Fibroblast of skin of left quadriceps (primary cell): ENCODE results near the gene ADAM8.

ENCODE experiments used
- DNase-seq, 2 experiments: peaks; one replicate each; pipeline ENCODE4 v3.0.0-alpha.2; 2013; ENCODE audit warnings: low read depth in 2 of 2

ADAM8 gene

DNA sequence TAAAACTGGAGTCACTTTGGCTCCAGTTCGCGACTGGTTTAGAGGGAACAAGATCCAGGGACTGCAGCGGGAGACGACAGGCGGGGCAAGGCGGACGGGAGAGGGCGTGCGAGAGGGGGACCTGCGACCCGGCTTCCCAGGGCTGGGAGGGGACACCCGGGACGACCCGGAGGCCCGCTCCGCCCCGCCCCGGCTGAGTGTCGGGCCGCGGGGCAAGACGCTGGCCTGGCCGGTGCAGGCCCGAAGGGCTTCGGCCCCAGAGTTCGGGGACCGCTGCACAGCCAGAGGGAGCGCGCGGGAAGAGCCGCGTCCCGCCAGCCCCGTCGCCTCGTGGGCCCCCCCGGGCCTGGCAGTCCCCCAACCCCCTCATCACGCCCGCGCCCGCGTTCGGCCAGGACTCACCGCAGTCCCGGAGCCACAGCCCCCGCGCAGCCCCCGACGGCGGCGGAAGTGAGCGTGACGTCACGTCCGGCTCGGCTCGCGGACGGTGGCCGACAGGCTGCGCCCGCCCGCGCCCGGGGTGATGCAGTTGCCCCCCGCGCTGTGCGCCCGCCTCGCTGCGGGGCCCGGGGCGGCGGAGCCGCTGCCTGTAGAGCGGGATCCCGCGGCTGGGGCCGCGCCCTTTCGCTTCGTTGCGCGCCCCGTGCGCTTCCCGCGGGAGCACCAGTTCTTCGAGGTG, 31.9 kb upstream of the ADAM8 start, which contains the start of the genes TUBGCP2 and ZNF511:
Gene TUBGCP2, minus strand, starts transcription at position 452 of the 679 bp plus-strand sequence. CDS start 5,931 bp downstream, outside the sequence.
Gene ZNF511, plus strand, starts transcription at position 494 of the 679 bp plus-strand sequence. Its CDS starts 30 bp downstream, at position 524.
- DNase-seq = peak; percentile 60 to 62

DNA sequence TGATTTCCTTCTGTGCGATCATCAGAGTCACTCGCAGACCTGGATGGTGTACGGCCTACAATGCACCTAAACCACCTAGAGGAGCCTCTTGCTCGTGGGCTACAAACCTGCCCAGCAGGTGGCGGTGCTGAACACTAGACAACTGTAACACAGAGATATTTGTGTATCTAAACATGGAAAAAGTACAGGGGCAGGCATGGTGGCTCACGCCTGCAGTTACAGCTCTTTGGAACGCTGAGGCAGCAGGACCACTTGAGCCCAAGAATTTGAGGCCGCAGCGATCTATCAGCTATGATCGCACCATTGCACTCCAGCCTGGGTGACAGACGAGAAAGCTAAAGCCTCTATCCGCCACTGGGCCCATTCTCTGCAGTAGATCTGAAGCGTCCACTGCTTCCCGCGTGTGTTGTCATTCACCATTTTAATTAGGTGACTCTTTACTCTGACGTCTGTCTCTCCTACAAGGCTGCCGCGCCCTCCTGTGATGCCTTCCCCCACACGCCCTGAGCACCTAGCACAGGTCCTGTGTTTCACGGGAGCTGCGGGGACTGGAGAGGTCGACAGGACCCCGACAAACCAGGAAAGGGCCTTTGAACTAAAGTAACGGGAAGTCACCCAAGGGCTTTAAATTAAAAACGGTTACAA, 31.2 kb upstream of the ADAM8 start:
- DNase-seq = no peak

DNA sequence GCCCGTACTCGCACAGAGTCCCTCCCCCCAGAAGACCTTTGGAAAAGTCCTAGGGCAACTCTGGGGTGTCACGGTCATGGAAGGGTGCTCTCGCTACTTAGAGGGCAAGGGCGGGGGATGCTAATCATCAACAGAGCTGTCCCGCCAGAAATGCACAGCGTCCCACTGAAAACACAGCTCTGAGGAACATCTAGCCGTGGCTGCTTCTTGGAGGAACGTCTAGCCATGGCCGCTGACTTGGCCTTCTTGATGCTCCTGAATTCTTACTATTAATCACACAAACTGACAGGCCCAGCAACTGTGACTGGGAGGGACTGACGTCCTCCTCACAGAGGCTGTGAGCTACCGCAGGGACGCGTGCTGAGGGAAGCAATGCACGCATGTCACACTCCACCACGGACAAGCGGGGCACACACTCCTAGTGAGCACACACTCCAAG, 30.3 kb upstream of the ADAM8 start:
- no peak for DNase-seq

DNA sequence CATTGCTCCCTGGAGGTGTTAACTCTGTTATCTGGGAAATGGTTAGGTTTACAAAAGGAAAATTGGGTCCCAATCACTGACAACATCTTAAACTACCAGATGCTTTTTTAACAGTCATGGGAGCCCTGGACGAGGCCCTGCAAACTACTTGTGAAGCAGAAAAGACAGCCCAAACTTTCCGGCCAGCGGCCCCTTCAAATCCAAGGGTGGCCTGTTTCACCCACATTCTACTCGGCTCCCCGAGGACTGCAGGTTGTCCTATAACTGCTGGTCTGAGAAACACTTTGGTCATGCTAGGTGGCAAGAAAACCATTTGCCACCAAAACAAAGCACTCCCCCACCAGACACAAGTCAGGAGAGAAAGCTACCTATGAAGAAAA, 29.4 kb upstream of the ADAM8 start:
- no peak for DNase-seq

DNA sequence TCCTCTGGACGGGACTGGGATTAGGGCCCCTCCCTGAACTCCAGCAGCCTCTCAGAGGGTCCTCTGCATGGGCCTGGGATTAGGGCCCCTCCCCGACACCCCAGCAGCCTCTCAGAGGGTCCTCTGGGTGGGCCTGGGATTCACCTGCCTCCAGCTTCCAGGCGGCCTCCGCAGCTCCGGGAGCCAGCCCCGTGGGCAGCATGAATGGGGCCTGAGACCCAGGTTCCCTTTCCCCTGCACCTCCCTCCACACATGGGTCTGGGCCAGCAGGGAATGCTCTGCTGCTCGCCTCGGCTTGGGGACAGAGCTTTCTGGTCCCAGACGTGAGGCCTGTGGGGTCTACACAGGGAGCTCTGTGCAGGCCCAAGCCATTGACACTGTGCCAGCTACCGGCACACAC, 26.5 kb upstream of the ADAM8 start:
- no peak for DNase-seq

DNA sequence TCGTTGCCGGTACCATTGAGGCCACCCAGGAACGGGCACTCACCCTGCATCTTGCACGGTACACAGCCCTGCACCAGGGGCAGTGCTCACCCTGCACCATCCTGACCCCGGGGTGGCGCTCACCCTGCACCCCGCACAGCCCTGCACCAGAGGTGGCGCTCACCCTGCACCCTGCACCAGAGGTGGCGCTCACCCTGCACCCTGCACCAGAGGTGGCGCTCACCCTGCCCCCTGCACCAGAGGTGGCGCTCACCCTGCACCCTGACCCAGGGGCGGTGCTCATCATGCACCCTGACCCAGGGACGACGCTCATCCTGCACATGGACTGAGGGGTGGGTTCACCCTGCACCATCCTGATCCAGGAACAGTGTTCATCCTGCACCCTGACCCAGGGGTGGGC, 25.6 kb upstream of the ADAM8 start:
- no peak for DNase-seq

DNA sequence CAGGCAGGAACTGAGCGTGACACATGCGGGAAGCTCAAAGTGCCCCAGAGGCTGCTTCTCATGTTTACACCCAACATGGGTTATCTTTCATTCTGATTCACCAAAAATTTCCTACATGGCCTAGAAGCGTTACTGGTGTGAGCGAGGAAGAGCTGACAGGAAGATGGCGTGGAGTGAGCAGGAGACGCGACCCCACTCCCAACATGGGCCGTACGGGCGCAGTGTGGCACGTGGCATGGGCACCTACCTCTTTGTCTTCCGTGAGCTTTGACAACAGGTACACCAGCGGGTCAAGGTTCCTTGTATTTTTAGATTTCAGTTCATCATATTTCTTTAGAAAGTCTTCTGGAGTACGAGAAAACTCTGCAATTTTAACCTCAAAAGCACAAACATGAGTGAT, 23.1 kb upstream of the ADAM8 start:
- no peak for DNase-seq

DNA sequence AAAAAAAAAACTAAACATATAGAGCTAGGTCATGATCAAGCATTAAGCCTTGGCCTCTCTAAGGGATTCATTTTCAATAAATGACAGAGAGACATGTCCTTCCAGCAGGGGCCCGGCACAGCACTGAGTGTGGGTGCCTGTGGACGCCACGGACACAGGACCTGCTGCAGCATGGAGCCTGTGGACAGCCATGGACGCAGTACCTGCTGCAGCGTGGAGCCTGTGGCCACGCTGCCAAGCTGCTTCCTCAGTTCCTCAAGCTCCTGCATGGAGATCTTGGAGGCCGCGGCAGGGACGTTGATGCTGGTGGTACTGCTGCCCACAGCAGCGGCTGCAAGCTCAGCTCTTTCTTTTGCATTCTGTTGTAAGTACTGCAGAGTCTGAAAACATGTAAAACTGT, 22.6 kb upstream of the ADAM8 start:
- DNase-seq = no peak

DNA sequence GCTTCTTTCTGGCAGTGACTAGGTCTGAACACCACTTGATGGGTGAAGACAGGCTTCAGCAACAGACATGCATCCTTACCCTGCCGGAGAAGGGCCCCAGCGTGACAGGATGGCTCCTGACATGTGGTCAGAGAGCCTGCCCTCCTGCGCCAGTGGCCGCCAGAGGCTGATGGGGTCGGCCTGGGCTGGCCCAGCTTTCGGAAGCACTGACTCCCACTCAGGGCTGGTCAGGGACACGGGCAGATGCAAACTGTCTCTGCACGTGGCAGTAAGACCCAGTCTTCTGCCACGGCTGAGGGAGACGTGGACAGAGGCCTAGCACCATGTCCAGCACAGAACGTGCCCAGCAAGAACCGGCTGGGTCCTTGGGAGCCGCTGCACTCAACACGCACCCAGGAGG, 21.8 kb upstream of the ADAM8 start:
- no peak for DNase-seq

DNA sequence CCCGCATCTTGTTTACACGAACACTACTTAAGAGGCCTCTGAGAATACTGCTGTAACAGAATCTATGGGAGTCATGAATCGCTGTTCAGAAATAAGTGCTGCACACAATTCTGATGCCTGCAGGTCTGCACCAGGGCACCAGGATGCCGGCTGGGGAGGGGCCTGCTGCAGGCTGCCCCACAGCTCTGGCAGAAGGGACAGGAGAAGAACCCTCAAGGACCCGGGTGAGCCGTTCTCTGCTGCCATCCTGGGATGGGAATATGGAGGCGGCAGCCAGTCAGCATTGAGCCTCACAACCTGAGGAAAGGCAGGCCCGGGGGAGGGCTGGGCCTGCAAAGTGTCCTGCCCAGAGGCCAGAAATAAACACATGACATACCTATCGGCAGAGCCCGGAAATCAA, 20.8 kb upstream of the ADAM8 start:
- no peak for DNase-seq

DNA sequence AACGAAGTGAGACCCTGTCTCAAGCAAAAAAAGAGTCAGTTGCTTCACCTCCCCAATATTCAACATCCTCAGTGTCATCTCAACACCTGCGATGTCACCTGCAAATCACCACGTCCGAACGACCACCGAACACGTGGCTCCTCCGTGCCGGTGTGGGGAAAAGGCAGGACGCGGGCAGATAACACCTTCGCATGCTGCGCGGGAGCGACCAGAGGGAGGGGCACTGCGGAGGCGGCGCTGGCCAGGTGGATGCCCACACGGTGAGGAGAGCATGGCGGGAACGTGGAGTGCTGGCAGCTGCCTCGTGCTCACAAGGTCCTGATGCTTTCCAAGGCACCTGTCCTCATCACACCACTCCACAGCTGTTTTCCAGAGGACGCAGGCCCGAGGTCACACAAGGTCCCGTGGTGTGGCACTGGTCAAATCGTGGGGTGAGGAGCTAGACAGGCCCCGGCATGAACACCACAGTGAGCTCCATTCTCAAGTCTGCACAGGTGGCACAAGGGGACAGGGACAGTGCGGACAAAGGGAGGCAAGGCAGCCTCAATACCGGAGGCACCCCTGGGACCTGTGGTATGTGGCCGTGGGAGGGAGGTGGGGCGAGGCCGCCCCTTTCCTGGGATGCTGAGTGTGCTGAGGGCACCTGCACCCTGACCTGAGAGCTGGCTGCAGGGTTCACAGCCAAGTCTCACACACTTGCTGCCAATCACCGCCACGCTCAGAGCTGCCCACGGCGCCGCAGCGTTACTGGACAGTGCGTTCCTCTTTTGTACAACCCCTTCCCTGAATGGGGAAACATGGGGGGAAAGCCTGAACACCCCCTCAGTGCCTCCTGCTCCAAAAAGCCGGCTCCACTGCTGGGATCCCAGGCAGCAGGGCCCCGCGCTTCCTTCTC, 19.0 kb upstream of the ADAM8 start:
- no peak for DNase-seq

DNA sequence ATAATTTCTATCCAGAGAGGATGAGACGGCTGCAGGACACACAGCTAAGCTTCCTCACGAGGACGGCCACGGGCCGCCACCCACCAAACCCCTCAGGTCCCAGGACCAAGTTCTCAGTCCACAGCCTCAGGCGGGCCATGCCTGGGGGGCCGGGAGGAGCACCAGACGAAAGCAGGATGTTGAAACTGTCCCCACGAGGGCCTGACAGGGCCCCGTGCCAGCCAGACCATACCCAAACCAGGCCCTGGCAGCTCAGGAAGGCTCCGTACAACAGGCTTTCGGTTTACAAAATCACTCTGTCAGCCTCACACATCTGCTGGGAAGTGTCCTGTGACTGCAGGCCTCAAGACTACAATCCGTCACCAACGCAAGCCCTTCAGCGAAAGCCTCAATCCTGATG, 17.5 kb upstream of the ADAM8 start:
- no peak for DNase-seq

DNA sequence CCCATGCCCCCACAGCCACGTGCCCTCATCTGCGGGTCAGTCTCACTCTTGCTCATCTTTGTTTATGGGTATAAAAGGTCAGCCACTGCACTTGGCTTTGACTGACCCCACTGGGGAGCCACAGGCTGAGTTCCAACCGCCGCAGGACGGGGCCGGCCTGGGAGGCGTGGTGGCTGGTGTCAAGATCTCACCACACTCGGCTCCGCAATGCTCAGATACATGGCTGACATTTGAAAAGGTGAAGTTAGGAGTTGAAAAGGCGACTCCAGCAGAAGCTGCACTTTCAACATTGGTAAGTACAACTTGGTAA, 17.1 kb upstream of the ADAM8 start:
- DNase-seq = no peak

DNA sequence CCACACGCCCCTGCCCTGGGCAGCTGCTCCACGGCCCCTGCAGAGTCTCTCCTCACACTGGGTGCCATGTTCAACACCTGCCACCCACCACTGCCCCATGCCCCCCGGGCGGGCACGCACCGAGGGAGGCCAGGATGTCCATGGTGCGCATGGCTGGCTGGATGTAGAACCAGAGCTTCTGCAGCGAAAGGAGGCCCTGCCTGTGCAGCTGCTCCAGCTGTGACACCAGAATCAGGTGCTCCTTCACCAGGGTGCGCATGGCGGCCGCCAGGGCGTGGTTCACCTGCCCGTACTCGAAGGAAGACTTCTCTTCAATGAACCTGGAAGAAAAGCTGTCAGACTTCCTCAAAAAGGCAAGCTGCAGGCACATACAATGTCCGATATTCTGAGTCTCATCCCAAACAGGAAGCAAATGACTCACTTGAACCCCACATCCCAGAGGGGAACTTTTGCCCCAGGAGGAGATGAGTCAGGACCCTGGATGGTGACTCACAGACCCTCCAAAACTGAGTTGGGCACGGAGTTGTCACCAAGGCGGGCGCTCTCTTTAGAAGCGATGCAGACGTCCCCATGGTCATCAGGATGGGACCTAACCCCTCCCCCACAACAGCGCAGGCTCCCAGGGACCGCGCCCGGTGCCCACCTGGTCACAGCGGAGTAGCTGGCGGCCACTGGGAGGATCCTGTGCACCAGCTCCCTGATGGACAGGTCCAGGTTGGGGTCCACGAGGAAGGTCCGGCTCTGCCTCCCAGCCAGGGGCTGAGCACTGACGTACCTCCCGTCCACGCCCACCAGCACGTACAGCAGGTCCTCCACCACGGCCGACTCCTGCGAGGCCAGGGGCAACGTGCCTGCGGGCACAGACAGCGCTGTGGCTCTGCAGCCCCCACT, 16.5 kb upstream of the ADAM8 start:
- no peak for DNase-seq

DNA sequence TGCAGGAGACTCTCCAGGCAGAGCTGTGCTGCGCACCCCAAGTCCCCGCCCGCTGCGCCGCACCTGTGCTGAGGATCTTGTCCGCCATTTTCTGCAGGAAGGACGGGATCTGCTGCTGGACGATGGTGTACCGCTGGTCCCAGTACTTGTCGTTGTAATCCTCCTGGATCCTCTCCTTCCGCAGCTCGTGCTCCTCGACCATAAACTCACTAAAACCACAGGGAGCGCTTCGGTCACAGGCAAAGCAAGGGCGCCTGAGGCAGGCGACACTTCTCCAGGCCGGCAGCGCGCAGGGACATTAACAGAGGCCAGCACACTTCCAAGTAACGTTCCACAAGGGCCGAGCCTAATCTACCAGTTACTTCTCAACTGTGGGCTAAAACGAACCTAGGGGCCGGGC, 13.1 kb upstream of the ADAM8 start:
- DNase-seq = no peak

DNA sequence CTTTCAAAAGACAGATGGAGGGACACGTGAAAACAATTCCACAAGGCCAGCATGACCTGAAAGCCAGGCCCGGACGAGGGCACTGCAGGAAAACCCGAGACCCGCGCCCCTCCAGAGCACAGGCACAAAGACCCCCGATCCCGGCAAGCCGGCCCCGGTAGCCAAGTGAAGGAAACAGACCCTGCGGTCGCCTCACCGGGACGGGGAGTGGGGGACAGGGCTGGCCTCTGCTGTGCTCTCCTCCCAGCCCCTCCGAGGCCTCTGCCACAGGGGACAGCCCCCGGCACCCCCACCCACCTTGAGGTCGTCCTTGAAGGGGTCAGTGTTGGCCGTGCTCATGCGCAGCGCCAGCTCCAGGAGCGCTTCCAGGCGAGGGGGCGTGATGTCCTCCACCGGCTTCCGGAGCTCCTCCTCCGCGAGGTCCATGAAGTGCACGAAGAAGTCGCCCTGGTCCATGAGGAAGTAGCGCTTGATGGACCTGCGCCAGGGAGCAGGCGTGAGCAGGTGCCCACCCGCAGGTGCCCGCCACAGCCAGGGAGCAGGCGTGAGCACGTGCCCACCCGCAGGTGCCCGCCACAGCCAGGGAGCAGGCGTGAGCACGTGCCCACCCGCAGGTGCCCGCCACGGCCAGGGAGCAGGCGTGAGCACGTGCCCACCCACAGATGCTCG, 11.3 kb upstream of the ADAM8 start:
- DNase-seq = no peak

DNA sequence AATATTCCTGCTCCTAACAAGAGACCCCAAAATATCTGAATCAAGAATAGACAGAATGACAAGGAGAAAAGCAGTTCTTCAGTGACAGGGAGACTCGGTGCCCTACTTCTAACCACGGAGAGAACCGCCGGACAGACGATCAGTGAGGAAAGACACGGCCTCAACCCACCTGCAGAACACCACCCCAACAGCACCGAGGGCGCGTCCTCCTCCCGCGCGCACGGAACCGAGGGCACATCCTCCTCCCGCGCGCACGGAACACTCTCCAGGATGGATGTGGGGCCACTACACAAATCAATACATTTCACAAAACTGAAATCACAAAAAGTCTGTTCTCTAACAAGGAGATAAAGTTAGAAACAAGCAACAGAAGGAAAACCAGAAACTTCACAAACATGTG, 9.7 kb upstream of the ADAM8 start:
- DNase-seq = no peak

DNA sequence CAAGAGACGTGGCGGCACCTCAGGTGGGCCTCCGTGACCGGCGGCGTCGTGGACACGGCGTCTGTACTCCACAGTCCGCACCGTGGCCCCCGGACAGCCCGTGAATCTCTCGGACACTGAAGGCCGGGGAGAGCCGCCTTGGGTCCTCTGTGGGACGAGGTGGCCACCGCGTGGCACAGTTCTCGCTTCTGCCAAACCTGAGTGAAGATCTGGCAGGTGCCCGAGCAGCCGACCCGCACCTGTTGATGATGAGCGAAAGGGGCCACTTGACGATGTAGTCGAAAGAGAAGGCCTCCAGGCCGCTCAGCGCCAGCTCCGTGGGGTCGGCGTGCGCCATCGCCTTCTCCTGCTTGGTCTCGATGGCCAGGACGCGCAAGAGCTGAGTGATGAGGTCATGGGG, 8.5 kb upstream of the ADAM8 start:
- no peak for DNase-seq

DNA sequence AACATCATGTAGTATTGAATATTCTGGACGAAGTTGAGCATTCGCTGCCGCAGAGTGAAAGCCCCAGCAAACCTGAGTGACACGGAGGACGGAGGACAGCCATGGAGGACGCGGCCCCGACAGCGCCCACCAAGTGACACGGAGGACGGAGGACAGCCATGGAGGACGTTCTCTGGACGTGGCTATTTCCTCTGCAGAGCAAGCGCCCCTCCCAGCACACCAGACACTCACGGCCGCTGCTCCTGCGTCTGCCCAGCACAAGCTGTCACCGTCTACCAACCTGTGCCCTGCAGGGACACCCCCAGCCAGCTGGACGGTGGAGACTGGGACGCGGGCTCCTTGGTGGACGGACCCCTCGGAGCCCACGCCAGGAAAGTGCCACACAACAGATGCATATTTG, 7.3 kb upstream of the ADAM8 start:
- no peak for DNase-seq

DNA sequence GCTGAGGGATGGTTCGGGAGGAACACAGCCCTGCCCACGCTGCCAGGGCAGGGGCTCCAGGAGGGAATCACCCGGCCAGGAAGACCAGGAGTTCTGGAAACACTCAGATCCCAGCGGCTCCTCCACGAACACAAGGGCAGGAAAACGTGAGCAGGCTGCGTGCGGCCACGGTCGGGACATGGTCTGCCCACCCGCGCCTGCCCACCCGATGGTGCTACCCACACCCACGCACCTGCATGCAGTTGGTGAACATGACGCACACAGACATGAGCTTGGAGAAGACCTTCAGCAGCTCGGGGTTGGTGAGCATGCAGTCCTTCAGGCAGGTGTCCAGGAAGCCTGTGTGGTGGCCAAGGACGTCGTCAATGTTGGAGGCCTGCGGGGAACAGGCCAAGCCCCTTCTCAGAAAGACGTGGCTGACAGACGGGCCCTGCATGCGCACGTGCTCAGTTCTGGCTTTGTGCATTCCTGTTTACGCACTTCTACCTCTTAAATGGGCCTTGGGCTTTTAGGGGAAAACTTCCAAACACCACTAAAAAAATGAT, 6.2 kb upstream of the ADAM8 start:
- no peak for DNase-seq
